NT2/D1 (cell line): ENCODE results near the gene TBX4.

ENCODE experiments used
- SUZ12 ChIP-seq: IDR thresholded peaks from 2 replicates; pipeline ENCODE4 v1.6.1; 2011; ENCODE audit not compliant: insufficient read length, insufficient read depth; ENCODE audit errors: extremely low read depth
- ZNF274 ChIP-seq: IDR thresholded peaks from 2 replicates; pipeline ENCODE4 v1.6.1; 2011; ENCODE audit warnings: mild to moderate bottlenecking, low read depth, low read length

- no peak for TF ChIP-seq ZNF274
- no peak for TF ChIP-seq SUZ12
Measured at GRCh38 chr17:61415374-61416210, 36.6 kb upstream of the TBX4 start.
